Activated T-cell treated with anti-CD3 and anti-CD28 coated beads for 48 hours (primary cell): ENCODE measurements around the gene ATP10A.
A peak's percentile ranks its signal among the peaks of the same experiment; 100 is the strongest.
"Not testable (repeated sequence)": the region's sequence is repeated elsewhere in the genome, so short reads cannot be mapped to it uniquely, and the experiment has no call there.

Source experiments
- DNase-seq: peaks from one replicate; pipeline ENCODE4 v3.0.0-alpha.2; 2020; ENCODE audit warnings: low read depth

ATP10A gene

GRCh38 chr15:25882466-25882865 is 19.3 kb upstream of the ATP10A start:
- DNase-seq, result no peak

- not testable (repeated sequence) for DNase-seq
Measured at GRCh38 chr15:25880877-25881276, 17.8 kb upstream of the ATP10A start.

GRCh38 chr15:25880411-25880810 is 17.3 kb upstream of the ATP10A start:
- DNase-seq, result no peak

GRCh38 chr15:25879438-25879837 is 16.3 kb upstream of the ATP10A start:
- DNase-seq, result no peak

GRCh38 chr15:25877681-25878080 is 14.6 kb upstream of the ATP10A start:
- DNase-seq, result no peak

- no peak for DNase-seq
Measured at GRCh38 chr15:25876231-25877140, 13.4 kb upstream of the ATP10A start.

GRCh38 chr15:25875566-25875965 is 12.4 kb upstream of the ATP10A start:
- DNase-seq, result no peak

GRCh38 chr15:25874379-25874778 is 11.3 kb upstream of the ATP10A start:
- DNase-seq, result no peak

GRCh38 chr15:25871403-25871802 is 8.3 kb upstream of the ATP10A start:
- no peak for DNase-seq

GRCh38 chr15:25870938-25871337 is 7.8 kb upstream of the ATP10A start:
- no peak for DNase-seq

- DNase-seq, result no peak
Measured at GRCh38 chr15:25869701-25870100, 6.6 kb upstream of the ATP10A start.

- no peak for DNase-seq
Measured at GRCh38 chr15:25866874-25867273, 3.7 kb upstream of the ATP10A start.

- DNase-seq, result no peak
Measured at GRCh38 chr15:25866251-25866650, 3.1 kb upstream of the ATP10A start.

- no peak for DNase-seq
Measured at GRCh38 chr15:25864966-25865365, 1.8 kb upstream of the ATP10A start.

- DNase-seq, result no peak
Measured at GRCh38 chr15:25863968-25864580, 947 bp upstream of the ATP10A start.

GRCh38 chr15:25862472-25863110 is 536 bp downstream of the ATP10A start:
- DNase-seq, result peak; percentile 37

GRCh38 chr15:25862071-25862471 is 1.1 kb downstream of the ATP10A start:
- DNase-seq, result no peak

- DNase-seq, result no peak
Measured at GRCh38 chr15:25860885-25861866, 2.0 kb downstream of the ATP10A start.

GRCh38 chr15:25859838-25860645 is 3.1 kb downstream of the ATP10A start:
- DNase-seq, result no peak

GRCh38 chr15:25858952-25859760 is 4.0 kb downstream of the ATP10A start:
- no peak for DNase-seq
